Activated CD8-positive, alpha-beta memory T cell treated with anti-CD3 and anti-CD28 coated beads, Interleukin-2, amount 50 U/mL, for 1 hour (primary cell): ENCODE data around the gene RCOR1.
"Not testable (repeated sequence)": the region's sequence is repeated elsewhere in the genome, so short reads cannot be mapped to it uniquely, and the experiment has no call there.

ENCODE experiments used
- DNase-seq: peaks from one replicate; pipeline ENCODE4 v3.0.0-alpha.2; 2020; ENCODE audit errors: extremely low read depth

RCOR1 gene

GRCh38 chr14:102750376-102750775, 157.9 kb downstream of the RCOR1 start:
- DNase-seq = no peak

- DNase-seq = no peak
Measured at GRCh38 chr14:102751088-102751487, 158.6 kb downstream of the RCOR1 start.

GRCh38 chr14:102752239-102752847, 159.9 kb downstream of the RCOR1 start:
- DNase-seq = no peak

GRCh38 chr14:102754370-102755262, 162.2 kb downstream of the RCOR1 start:
- no peak for DNase-seq

GRCh38 chr14:102757646-102758045, 165.2 kb downstream of the RCOR1 start:
- DNase-seq = no peak

- no peak for DNase-seq
Measured at GRCh38 chr14:102758087-102758486, 165.6 kb downstream of the RCOR1 start.

- DNase-seq = no peak
Measured at GRCh38 chr14:102759456-102760187, 167.2 kb downstream of the RCOR1 start.

- DNase-seq = no peak
Measured at GRCh38 chr14:102760496-102761193, 168.2 kb downstream of the RCOR1 start.

- DNase-seq = no peak
Measured at GRCh38 chr14:102761206-102761605, 168.8 kb downstream of the RCOR1 start.

- no peak for DNase-seq
Measured at GRCh38 chr14:102764220-102764671, 171.8 kb downstream of the RCOR1 start.

- DNase-seq = not testable (repeated sequence)
Measured at GRCh38 chr14:102765770-102766169, 173.3 kb downstream of the RCOR1 start.

- DNase-seq = no peak
Measured at GRCh38 chr14:102768223-102769048, 176.0 kb downstream of the RCOR1 start.

GRCh38 chr14:102769049-102769327, 176.5 kb downstream of the RCOR1 start:
- no peak for DNase-seq

- no peak for DNase-seq
Measured at GRCh38 chr14:102770147-102771123, 178.0 kb downstream of the RCOR1 start.

GRCh38 chr14:102771144-102771543, 178.7 kb downstream of the RCOR1 start:
- DNase-seq = no peak

- DNase-seq = no peak
Measured at GRCh38 chr14:102772781-102773570, 180.5 kb downstream of the RCOR1 start.

- DNase-seq = peak; percentile 37
Measured at GRCh38 chr14:102774391-102775153, 182.1 kb downstream of the RCOR1 start.
